Endothelial cell of umbilical vein (primary cell): ENCODE measurements around the gene APMAP. TPM values are rescaled to one million over a fixed set of nuclear protein-coding genes. Genes with fewer than 3 reads are reported as not detected.

ENCODE experiments used
- BruUV-seq: library from RNA; stranded (reverse); fragments of 400-500 nt; replicated peaks from 2 replicates; lab custom pipeline; 2021; lab: Mats Ljungman, UMichigan
- CTCF ChIA-PET: fragments of 300-600, 350-600 bp; sonication (Branson Sonifier 250); formaldehyde crosslinking; loops from one replicate; lab custom pipeline; 2021; ENCODE audit warnings: antibody characterized with exemption, inconsistent platforms; lab: Charles Lee
- POLR2A ChIA-PET: fragments of 300-600, 350-600 bp; sonication (Branson Sonifier 250); formaldehyde crosslinking; loops from one replicate; lab custom pipeline; 2021; ENCODE audit warnings: antibody characterized with exemption, inconsistent platforms; lab: Charles Lee
- DNase-seq: peaks from one replicate; pipeline ENCODE4 v3.0.0-alpha.2; 2011; ENCODE audit warnings: low read depth, low spot score
- FAIRE-seq: peaks from 2 replicates; lab custom pipeline; 2011; peaks lifted over from hg19 to GRCh38; lab: Jason Lieb, UNC
- H2AFZ ChIP-seq: 2 replicates; pipeline ENCODE4 v1.6.0; 2012; ENCODE audit warnings: low read depth, low read length, control low read depth, inconsistent platforms
- H3K27ac ChIP-seq: 2 replicates; pipeline ENCODE4 v1.5.1; 2011; ENCODE audit warnings: low read depth, mild to moderate bottlenecking, control low read depth, low read length, moderate library complexity; ENCODE audit not compliant: insufficient read depth
- H3K27me3 ChIP-seq, 2 experiments: 2 replicates each; pipeline versions ENCODE4 v1.6.0 to v1.6.1; 2011; ENCODE audit warnings: low read length in 2 of 2, mixed read lengths in 1 of 2; ENCODE audit not compliant: control insufficient read depth in 2 of 2, insufficient read depth in 2 of 2
- H3K36me3 ChIP-seq, 2 experiments: 2 replicates in 1 of 2; 3 replicates in 1 of 2; pipeline ENCODE4 v1.5.1; 2011; ENCODE audit warnings: low read length in 2 of 2, mild to moderate bottlenecking in 1 of 2, moderate library complexity in 1 of 2; ENCODE audit not compliant: control insufficient read depth in 2 of 2, insufficient read depth in 2 of 2; ENCODE audit errors: extremely low read depth in 1 of 2
- H3K4me1 ChIP-seq: 3 replicates; pipeline ENCODE4 v1.5.1; 2011; ENCODE audit warnings: mild to moderate bottlenecking, low read length; ENCODE audit not compliant: control insufficient read depth, insufficient read depth; ENCODE audit errors: extremely low read depth
- H3K4me2 ChIP-seq: 2 replicates; pipeline ENCODE4 v1.6.1; 2011; ENCODE audit warnings: low read length, control low read depth, mixed read lengths; ENCODE audit not compliant: insufficient read depth
- H3K4me3 ChIP-seq, 3 experiments: fragments of 200-600 bp in 1 of 3; sonication (generic), shearing (Covaris generic) in 1 of 3; replicated peaks in 1 of 3; 2 replicates each; pipeline ENCODE4 v1.5.1; 2011 to 2016; ENCODE audit warnings: control low read depth in 3 of 3, low read length in 3 of 3, mild to moderate bottlenecking in 2 of 3, inconsistent platforms in 1 of 3, low read depth in 1 of 3, moderate library complexity in 1 of 3; ENCODE audit not compliant: insufficient read depth in 1 of 3
- H3K79me2 ChIP-seq: 2 replicates; pipeline ENCODE4 v1.6.0; 2012; ENCODE audit warnings: low read length, inconsistent platforms; ENCODE audit not compliant: control insufficient read depth, insufficient read depth
- H3K9ac ChIP-seq: replicated peaks from 2 replicates; pipeline ENCODE3; 2011; ENCODE audit warnings: low read length, control low read depth; ENCODE audit not compliant: insufficient read depth; ENCODE audit errors: extremely low read depth
- H3K9me1 ChIP-seq: replicated peaks from 3 replicates; pipeline ENCODE4 v1.6.0; 2011; ENCODE audit warnings: mild to moderate bottlenecking, low read length; ENCODE audit not compliant: control insufficient read depth, insufficient read depth; ENCODE audit errors: extremely low read depth
- H3K9me3 ChIP-seq: replicated peaks from 2 replicates; pipeline ENCODE4 v1.5.1; 2012; ENCODE audit warnings: low read length, inconsistent platforms; ENCODE audit not compliant: control insufficient read depth, insufficient read depth
- H4K20me1 ChIP-seq: replicated peaks from 2 replicates; pipeline ENCODE3; 2011; ENCODE audit warnings: mild to moderate bottlenecking, low read length; ENCODE audit not compliant: control insufficient read depth, insufficient read depth; ENCODE audit errors: extremely low read depth
- CTCF ChIP-seq, 2 donors: IDR thresholded peaks; 1 replicate in 1 of 2; 2 replicates in 1 of 2; pipeline ENCODE4 v1.5.1; 2011; ENCODE audit warnings: low read length in 2 of 2, mild to moderate bottlenecking in 2 of 2, moderate library complexity in 2 of 2, control low read depth in 1 of 2, inconsistent platforms in 1 of 2, low read depth in 1 of 2; ENCODE audit not compliant: insufficient read depth in 1 of 2; ENCODE audit errors: extremely low read depth in 1 of 2
- FOS ChIP-seq: IDR thresholded peaks from 2 replicates; pipeline ENCODE4 v1.6.1; 2011; ENCODE audit warnings: mild to moderate bottlenecking, low read length, moderate library complexity, borderline replicate concordance; ENCODE audit not compliant: insufficient read depth
- JUN ChIP-seq: IDR thresholded peaks from 2 replicates; pipeline ENCODE4 v1.6.1; 2011; ENCODE audit warnings: borderline replicate concordance, low read depth; ENCODE audit not compliant: insufficient read length, insufficient read depth
- MYC ChIP-seq: IDR thresholded peaks from one replicate; pipeline ENCODE4 v1.6.1; 2011; ENCODE audit warnings: mild to moderate bottlenecking, low read depth, low read length
- POLR2AphosphoS5 ChIP-seq: IDR thresholded peaks from 2 replicates; pipeline ENCODE4 v1.6.1; 2012; ENCODE audit warnings: low read depth, mild to moderate bottlenecking, control low read depth, low read length, moderate library complexity; ENCODE audit not compliant: insufficient read depth
- dilution Hi-C: fragments of 300-500 bp; cut with MboI; formaldehyde crosslinking; loops from one replicate; pipeline ENCODE4 v1.15.0; 2019; ENCODE audit warnings: low sequenced_read_pairs; ENCODE audit not compliant: extremely low pct_ligation_motif_present
- intact Hi-C: fragments of 100-400 bp; cut with micrococcal nuclease; formaldehyde crosslinking; loops from one replicate; pipeline ENCODE4 v1.10.0; 2022
- polyA plus RNA-seq, 4 experiments: library from polyadenylated mRNA; depleted of rRNA in 3 of 4; stranded (reverse) in 3 of 4; unstranded in 1 of 4; fragments of >200 nt; gene quantifications; 2 replicates each; pipeline versions ENCODE4 v1.2.1 to v1.2.3, GENCODE V29; 2011 to 2012; ENCODE audit warnings: missing spikeins in 1 of 4
- total RNA-seq: library from RNA; stranded (reverse); gene quantifications from 2 replicates; pipeline ENCODE4 v1.2.3, GENCODE V29; 2021

APMAP gene
- total and polyA plus RNA-seq, 2 donors (not counting 3 experiments of a cell fraction or from before 2014, with no cell fraction given) = 80.7 to 110 TPM

- no peak for DNase-seq
- Histone ChIP-seq H3K4me3 (no peak overlapping the region), H3K27me3 (no peaks in the 10 kb centered on the region), H3K9ac (no peak overlapping the region), H2AFZ (no peak overlapping the region), H3K79me2 (no peaks in the 10 kb centered on the region), H3K9me1 (no peaks in the 10 kb centered on the region), H3K27ac (no peak overlapping the region), H3K4me1 (peaks cover under 1% of the 10 kb centered on the region), H3K4me2 (no peak overlapping the region), H3K9me3 (no peaks in the 10 kb centered on the region), H4K20me1 (no peaks in the 10 kb centered on the region), H3K36me3 (peaks cover 10 to 22% of the 10 kb centered on the region in 2 experiments)
- no peak for TF ChIP-seq MYC
- TF ChIP-seq POLR2AphosphoS5 = no peak
- TF ChIP-seq FOS = no peak
- dilution Hi-C loops = no loop called here
- POLR2A ChIA-PET = no interaction called here
- no peak for FAIRE-seq
- no TSS peak for BruUV-seq
- CTCF ChIA-PET = no interaction called here
- intact Hi-C loops = no loop called here
These were observed 24.2 kb downstream of the APMAP start for GRCh38 chr20:24968278-24968800.

- ChIA-PET POLR2A (no interaction called here), CTCF (no interaction called here)
- H4K20me1 ChIP-seq = no peaks in the 10 kb centered on the region
- no peak overlapping the region for H2AFZ ChIP-seq
- TF ChIP-seq CTCF (IDR thresholded peaks at IDR 0.05; ENCODE audit: extremely low read depth in 1 of 2, insufficient read depth in 1 of 2, low read depth in 1 of 2, low read length in 2 of 2) = no peak
- no peak for TF ChIP-seq JUN
- TF ChIP-seq FOS = no peak
- no peaks in the 10 kb centered on the region for H3K9me1 ChIP-seq
- H3K9me3 ChIP-seq = no peaks in the 10 kb centered on the region
- intact Hi-C loops = no loop called here
- no peaks in the 10 kb centered on the region for H3K4me1 ChIP-seq
- H3K9ac ChIP-seq = no peak overlapping the region
- no peaks in the 10 kb centered on the region for H3K27me3 ChIP-seq
- dilution Hi-C loops = no loop called here
- FAIRE-seq (no peak), DNase-seq (no peak)
- H3K4me2 ChIP-seq = no peak overlapping the region
- H3K4me3 ChIP-seq = no peak overlapping the region
- peaks cover 10 to 20% of the 10 kb centered on the region in 2 experiments for H3K36me3 ChIP-seq
- H3K27ac ChIP-seq = no peak overlapping the region
- no TSS peak for BruUV-seq
- no peaks in the 10 kb centered on the region for H3K79me2 ChIP-seq
These were observed 26.1 kb downstream of the APMAP start for GRCh38 chr20:24966317-24967012.
